22Rv1 (cell line): Measurements from ENCODE around the gene TFF2.

Source experiments
- ZFX ChIP-seq: fragments of 450-650 bp; IDR thresholded peaks from 2 replicates; pipeline ENCODE4 v1.6.1; 2017; ENCODE audit warnings: antibody characterized with exemption, borderline replicate concordance
- TF ChIP-seq, protein P1 (sequence below): fragments of 450-650 bp; IDR thresholded peaks from 2 replicates; pipeline ENCODE4 v1.5.1; 2017; ENCODE audit warnings: mild to moderate bottlenecking

DNA sequence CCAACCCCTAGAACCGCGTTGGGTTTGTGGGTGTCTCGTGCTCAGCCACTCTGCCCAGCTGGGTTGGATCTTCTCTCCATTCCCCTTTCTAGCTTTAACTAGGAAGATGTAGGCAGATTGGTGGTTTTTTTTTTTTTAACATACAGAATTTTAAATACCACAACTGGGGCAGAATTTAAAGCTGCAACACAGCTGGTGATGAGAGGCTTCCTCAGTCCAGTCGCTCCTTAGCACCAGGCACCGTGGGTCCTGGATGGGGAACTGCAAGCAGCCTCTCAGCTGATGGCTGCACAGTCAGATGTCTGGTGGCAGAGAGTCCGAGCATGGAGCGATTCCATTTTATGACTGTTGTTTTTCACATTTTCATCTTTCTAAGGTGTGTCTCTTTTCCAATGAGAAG, 54.3 kb downstream of the TFF2 start:
- TF ChIP-seq, protein P1, sequence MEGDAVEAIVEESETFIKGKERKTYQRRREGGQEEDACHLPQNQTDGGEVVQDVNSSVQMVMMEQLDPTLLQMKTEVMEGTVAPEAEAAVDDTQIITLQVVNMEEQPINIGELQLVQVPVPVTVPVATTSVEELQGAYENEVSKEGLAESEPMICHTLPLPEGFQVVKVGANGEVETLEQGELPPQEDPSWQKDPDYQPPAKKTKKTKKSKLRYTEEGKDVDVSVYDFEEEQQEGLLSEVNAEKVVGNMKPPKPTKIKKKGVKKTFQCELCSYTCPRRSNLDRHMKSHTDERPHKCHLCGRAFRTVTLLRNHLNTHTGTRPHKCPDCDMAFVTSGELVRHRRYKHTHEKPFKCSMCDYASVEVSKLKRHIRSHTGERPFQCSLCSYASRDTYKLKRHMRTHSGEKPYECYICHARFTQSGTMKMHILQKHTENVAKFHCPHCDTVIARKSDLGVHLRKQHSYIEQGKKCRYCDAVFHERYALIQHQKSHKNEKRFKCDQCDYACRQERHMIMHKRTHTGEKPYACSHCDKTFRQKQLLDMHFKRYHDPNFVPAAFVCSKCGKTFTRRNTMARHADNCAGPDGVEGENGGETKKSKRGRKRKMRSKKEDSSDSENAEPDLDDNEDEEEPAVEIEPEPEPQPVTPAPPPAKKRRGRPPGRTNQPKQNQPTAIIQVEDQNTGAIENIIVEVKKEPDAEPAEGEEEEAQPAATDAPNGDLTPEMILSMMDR = no peak
- no peak for TF ChIP-seq ZFX
